ENCODE measurements around the gene PREX1.

Gene PREX1

DNA sequence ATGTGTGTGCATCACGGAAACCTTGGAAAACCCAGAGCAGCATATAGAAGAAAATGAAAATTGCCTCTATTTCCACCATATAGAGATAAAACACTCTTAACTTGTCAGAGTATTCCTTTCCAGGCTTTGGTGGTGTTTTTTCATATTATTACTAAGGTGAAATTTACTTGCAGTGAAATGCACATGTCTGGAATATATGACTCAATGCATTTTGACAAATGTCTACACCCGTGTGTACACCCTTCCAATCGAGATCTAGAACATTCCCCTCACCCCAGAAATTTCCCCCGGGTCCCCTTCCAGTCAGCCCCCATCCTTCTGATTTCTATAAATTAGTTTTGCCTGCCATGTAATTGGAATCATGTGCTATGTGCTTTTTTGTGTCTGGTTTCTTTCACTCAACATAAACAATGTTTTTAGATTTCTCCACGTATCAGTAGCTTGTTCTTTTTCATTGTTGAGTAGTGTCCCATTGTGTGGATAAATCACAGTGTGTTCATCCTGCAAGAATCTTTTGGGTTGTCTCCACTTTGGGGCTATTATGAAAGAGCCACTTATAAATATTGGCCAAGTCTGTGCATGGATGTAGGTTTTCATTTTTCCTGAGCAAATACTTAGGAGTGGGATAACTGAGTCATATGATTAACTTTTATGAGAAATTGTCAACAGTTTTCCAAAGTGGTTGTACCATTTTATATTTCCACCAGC lies 19.9 kb upstream of the PREX1 start:
- Histone ChIP-seq H3K18ac (ENCODE audit: low read depth in 1 of 2, low read length in 2 of 2) (no peak overlapping the region), H2BK120ac (ENCODE audit: low read depth, low read length) (no peak overlapping the region), H3K27me3 (ENCODE audit: control insufficient read depth in 1 of 2, insufficient read depth in 1 of 2, low read length in 2 of 2) (peaks cover 0 to 28% of the 10 kb centered on the region in 2 experiments), H3K4ac (ENCODE audit: low read depth in 1 of 2, low read length in 2 of 2) (no peak overlapping the region), H2AK5ac (ENCODE audit: low read length, severe bottlenecking) (no peak overlapping the region), H3K9me3 (ENCODE audit: control insufficient read depth, low read length) (peaks cover 4% of the 10 kb centered on the region), H2BK12ac (ENCODE audit: low read length in 2 of 2) (no peak overlapping the region), H3K27ac (ENCODE audit: low read length, poor library complexity, severe bottlenecking) (no peak overlapping the region), H3K4me1 (ENCODE audit: control insufficient read depth, insufficient read depth, low read depth, low read length) (peaks cover 6% of the 10 kb centered on the region), H3K14ac (ENCODE audit: low read length in 2 of 2) (no peak overlapping the region), H2BK15ac (ENCODE audit: low read depth, poor library complexity, severe bottlenecking) (no peak overlapping the region), H4K91ac (ENCODE audit: low read length) (no peak overlapping the region), H2AFZ (ENCODE audit: low read depth, low read length) (no peak overlapping the region), H3K79me1 (replicated peaks; ENCODE audit: low read length, poor library complexity, severe bottlenecking) (no peaks in the 10 kb centered on the region), H3K4me2 (ENCODE audit: low read length, poor library complexity, severe bottlenecking) (no peak overlapping the region), H3K9ac (ENCODE audit: low read length) (no peak overlapping the region), H2BK5ac (ENCODE audit: low read depth, low read length, poor library complexity, severe bottlenecking) (no peak overlapping the region), H3K23ac (ENCODE audit: low read length in 2 of 2) (no peak overlapping the region), H3K4me3 (ENCODE audit: insufficient read depth in 1 of 2, low read depth in 1 of 2, low read length in 2 of 2) (no peak overlapping the region), H4K8ac (ENCODE audit: low read length) (no peak overlapping the region), H3K36me3 (ENCODE audit: control insufficient read depth in 1 of 2, insufficient read depth in 2 of 2, low read depth in 1 of 2, low read length in 2 of 2) (no peaks in the 10 kb centered on the region)
- 68% methylated on average over 2 of the region's 5 CpGs for WGBS
- DNase-seq = no peak

DNA sequence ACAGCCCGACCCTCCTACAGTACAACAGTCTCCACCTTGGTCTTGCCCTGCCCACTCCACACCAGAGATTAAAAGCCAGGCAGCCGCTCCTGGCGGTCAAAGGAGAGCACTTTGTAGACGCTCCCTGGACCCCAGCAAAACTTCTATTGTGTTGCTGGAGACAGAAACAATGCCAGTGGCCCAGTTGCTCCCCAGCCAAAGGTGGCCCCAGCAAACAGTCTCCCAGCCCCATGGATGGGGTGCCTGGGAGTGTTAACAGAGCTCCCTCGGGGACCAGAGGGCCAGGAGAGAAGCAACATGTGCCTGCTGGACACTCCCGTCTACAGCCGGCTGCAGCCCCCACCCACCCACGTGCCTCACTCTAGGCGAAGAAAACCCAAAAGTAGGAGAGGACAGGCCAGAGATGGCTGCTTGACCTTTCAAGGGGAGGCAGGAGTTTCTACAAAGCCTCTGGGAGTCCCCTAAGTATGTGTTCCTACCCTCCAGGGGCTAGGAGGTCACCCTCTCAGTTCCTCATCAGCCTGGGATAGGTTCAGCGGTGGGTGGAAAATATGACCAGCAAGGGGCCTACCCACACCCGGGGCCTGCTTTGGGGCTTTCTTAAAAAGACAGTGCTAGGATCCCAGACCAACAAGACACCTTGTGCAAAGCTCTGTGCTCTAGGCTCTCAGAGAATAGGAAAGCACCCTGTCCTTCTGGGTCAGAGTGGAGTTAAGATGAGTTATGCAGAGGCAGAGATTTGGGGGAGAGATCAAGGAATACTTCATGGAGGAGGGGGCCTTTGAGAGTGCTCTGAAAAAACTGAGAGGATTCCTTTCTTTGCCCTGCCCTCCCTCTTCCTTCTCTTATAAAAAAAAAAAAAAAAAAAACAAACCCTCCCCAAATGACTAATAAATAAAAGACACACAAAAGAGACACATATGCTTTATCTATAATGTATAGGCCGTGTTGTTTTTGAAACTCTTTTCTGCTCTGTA lies 19.0 kb upstream of the PREX1 start:
- Histone ChIP-seq H2AFZ (ENCODE audit: low read depth, low read length) (peak overlapping the region; percentile 47), H4K8ac (ENCODE audit: low read length) (no peak overlapping the region), H3K23ac (ENCODE audit: low read length in 2 of 2) (no peak overlapping the region), H3K4ac (ENCODE audit: low read depth in 1 of 2, low read length in 2 of 2) (no peak overlapping the region), H3K27me3 (ENCODE audit: control insufficient read depth in 1 of 2, insufficient read depth in 1 of 2, low read length in 2 of 2) (peaks cover 0 to 28% of the 10 kb centered on the region in 2 experiments), H3K14ac (ENCODE audit: low read length in 2 of 2) (no peak overlapping the region), H2BK15ac (ENCODE audit: low read depth, poor library complexity, severe bottlenecking) (peak overlapping the region; percentile 73), H3K9ac (ENCODE audit: low read length) (no peak overlapping the region), H2BK12ac (ENCODE audit: low read length in 2 of 2) (no peak overlapping the region), H3K36me3 (ENCODE audit: control insufficient read depth in 1 of 2, insufficient read depth in 2 of 2, low read depth in 1 of 2, low read length in 2 of 2) (no peaks in the 10 kb centered on the region), H2BK5ac (ENCODE audit: low read depth, low read length, poor library complexity, severe bottlenecking) (no peak overlapping the region), H3K4me3 (ENCODE audit: insufficient read depth in 1 of 2, low read depth in 1 of 2, low read length in 2 of 2) (no peak overlapping the region), H2AK5ac (ENCODE audit: low read length, severe bottlenecking) (no peak overlapping the region), H3K4me1 (ENCODE audit: control insufficient read depth, insufficient read depth, low read depth, low read length) (peaks cover 6% of the 10 kb centered on the region), H3K9me3 (ENCODE audit: control insufficient read depth, low read length) (peaks cover 4% of the 10 kb centered on the region), H2BK120ac (ENCODE audit: low read depth, low read length) (no peak overlapping the region), H3K79me1 (replicated peaks; ENCODE audit: low read length, poor library complexity, severe bottlenecking) (no peaks in the 10 kb centered on the region), H4K91ac (ENCODE audit: low read length) (no peak overlapping the region), H3K18ac (ENCODE audit: low read depth in 1 of 2, low read length in 2 of 2) (no peak overlapping the region), H3K4me2 (ENCODE audit: low read length, poor library complexity, severe bottlenecking) (no peak overlapping the region), H3K27ac (ENCODE audit: low read length, poor library complexity, severe bottlenecking) (no peak overlapping the region)
- DNase-seq = no peak
- WGBS = 42% methylated on average over 11 of the region's 12 CpGs

DNA sequence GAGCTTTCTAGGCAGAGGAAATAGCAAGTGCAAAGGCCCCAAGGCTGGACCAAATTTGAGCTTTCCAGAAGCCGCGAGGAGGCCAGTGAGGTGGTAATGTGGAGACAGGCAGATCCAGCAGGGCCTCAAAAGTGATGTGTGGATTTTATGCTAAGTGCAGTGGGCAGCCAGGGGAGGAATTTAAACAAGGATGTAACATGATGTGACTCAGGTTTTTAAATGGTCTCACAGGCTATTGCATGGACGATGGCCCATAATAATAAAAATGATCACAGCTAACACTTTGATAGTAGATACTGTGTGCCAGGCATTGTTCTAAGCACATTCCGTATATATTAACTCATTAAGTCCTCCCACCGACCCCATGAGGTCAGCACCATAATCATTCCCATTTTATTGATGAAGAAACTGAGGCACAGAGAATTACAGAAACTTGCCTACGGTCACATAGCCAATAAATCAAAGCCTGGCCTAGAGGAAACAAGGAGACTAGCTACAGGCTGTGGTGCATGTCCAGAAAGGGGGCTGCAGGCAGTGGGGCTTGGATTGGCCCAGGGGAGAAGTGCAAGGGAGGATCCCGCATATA lies 18.0 kb upstream of the PREX1 start:
- Histone ChIP-seq H3K18ac (ENCODE audit: low read depth in 1 of 2, low read length in 2 of 2) (no peak overlapping the region), H2BK12ac (ENCODE audit: low read length in 2 of 2) (no peak overlapping the region), H3K27me3 (ENCODE audit: control insufficient read depth in 1 of 2, insufficient read depth in 1 of 2, low read length in 2 of 2) (peaks cover 0 to 27% of the 10 kb centered on the region in 2 experiments), H3K9ac (ENCODE audit: low read length) (no peak overlapping the region), H2AFZ (ENCODE audit: low read depth, low read length) (no peak overlapping the region), H4K91ac (ENCODE audit: low read length) (no peak overlapping the region), H2AK5ac (ENCODE audit: low read length, severe bottlenecking) (no peak overlapping the region), H2BK120ac (ENCODE audit: low read depth, low read length) (no peak overlapping the region), H3K4ac (ENCODE audit: low read depth in 1 of 2, low read length in 2 of 2) (no peak overlapping the region), H3K4me3 (ENCODE audit: insufficient read depth in 1 of 2, low read depth in 1 of 2, low read length in 2 of 2) (no peak overlapping the region), H3K36me3 (ENCODE audit: control insufficient read depth in 1 of 2, insufficient read depth in 2 of 2, low read depth in 1 of 2, low read length in 2 of 2) (no peaks in the 10 kb centered on the region), H3K4me1 (ENCODE audit: control insufficient read depth, insufficient read depth, low read depth, low read length) (peaks cover 8% of the 10 kb centered on the region), H3K23ac (ENCODE audit: low read length in 2 of 2) (no peak overlapping the region), H4K8ac (ENCODE audit: low read length) (no peak overlapping the region), H3K4me2 (ENCODE audit: low read length, poor library complexity, severe bottlenecking) (no peak overlapping the region), H2BK5ac (ENCODE audit: low read depth, low read length, poor library complexity, severe bottlenecking) (no peak overlapping the region), H3K79me1 (replicated peaks; ENCODE audit: low read length, poor library complexity, severe bottlenecking) (no peaks in the 10 kb centered on the region), H3K27ac (ENCODE audit: low read length, poor library complexity, severe bottlenecking) (no peak overlapping the region), H3K14ac (ENCODE audit: low read length in 2 of 2) (no peak overlapping the region), H3K9me3 (ENCODE audit: control insufficient read depth, low read length) (peaks cover 4% of the 10 kb centered on the region), H2BK15ac (ENCODE audit: low read depth, poor library complexity, severe bottlenecking) (no peak overlapping the region)
- DNase-seq = no peak
- 94% methylated on average over 7 of the region's 7 CpGs for WGBS

DNA sequence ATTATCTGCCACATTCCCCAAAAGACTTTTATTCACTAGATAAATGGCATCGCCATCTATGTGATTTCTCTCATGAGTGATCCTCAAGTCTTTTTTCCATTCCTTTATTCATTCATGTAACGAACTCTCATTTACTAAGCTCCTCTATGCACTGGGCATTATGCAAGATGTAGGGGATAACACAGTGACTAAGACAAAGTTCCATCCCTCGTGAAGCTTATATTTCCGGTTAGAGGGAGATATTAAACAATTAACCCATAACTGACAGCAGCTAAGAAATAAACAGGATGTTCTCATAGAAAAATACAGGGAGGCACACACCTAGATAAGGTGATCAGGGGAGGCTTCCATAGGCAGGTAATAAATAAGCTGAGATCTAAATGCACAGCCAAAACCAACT lies 17.2 kb upstream of the PREX1 start:
- peaks cover 0 to 19% of the 10 kb centered on the region in 2 experiments for H3K27me3 ChIP-seq (ENCODE audit: control insufficient read depth in 1 of 2, insufficient read depth in 1 of 2, low read length in 2 of 2)
- no peak overlapping the region for H3K4me2 ChIP-seq (ENCODE audit: low read length, poor library complexity, severe bottlenecking)
- H2BK12ac ChIP-seq (ENCODE audit: low read length in 2 of 2) = no peak overlapping the region
- H3K79me1 ChIP-seq (replicated peaks; ENCODE audit: low read length, poor library complexity, severe bottlenecking) = no peaks in the 10 kb centered on the region
- no peak overlapping the region for H3K14ac ChIP-seq (ENCODE audit: low read length in 2 of 2)
- H2AK5ac ChIP-seq (ENCODE audit: low read length, severe bottlenecking) = no peak overlapping the region
- H3K4ac ChIP-seq (ENCODE audit: low read depth in 1 of 2, low read length in 2 of 2) = no peak overlapping the region
- no peak overlapping the region for H3K23ac ChIP-seq (ENCODE audit: low read length in 2 of 2)
- no peak overlapping the region for H2AFZ ChIP-seq (ENCODE audit: low read depth, low read length)
- no peak overlapping the region for H2BK5ac ChIP-seq (ENCODE audit: low read depth, low read length, poor library complexity, severe bottlenecking)
- no peak overlapping the region for H2BK120ac ChIP-seq (ENCODE audit: low read depth, low read length)
- 100% methylated on average over 1 of the region's 4 CpGs for WGBS
- H3K18ac ChIP-seq (ENCODE audit: low read depth in 1 of 2, low read length in 2 of 2) = no peak overlapping the region
- no peak overlapping the region for H3K27ac ChIP-seq (ENCODE audit: low read length, poor library complexity, severe bottlenecking)
- H3K9me3 ChIP-seq (ENCODE audit: control insufficient read depth, low read length) = peaks cover 4% of the 10 kb centered on the region
- H3K4me1 ChIP-seq (ENCODE audit: control insufficient read depth, insufficient read depth, low read depth, low read length) = peaks cover 8% of the 10 kb centered on the region
- H4K8ac ChIP-seq (ENCODE audit: low read length) = no peak overlapping the region
- DNase-seq = no peak
- H2BK15ac ChIP-seq (ENCODE audit: low read depth, poor library complexity, severe bottlenecking) = no peak overlapping the region
- no peak overlapping the region for H4K91ac ChIP-seq (ENCODE audit: low read length)
- H3K4me3 ChIP-seq (ENCODE audit: insufficient read depth in 1 of 2, low read depth in 1 of 2, low read length in 2 of 2) = no peak overlapping the region
- no peaks in the 10 kb centered on the region for H3K36me3 ChIP-seq (ENCODE audit: control insufficient read depth in 1 of 2, insufficient read depth in 2 of 2, low read depth in 1 of 2, low read length in 2 of 2)
- no peak overlapping the region for H3K9ac ChIP-seq (ENCODE audit: low read length)
